Endothelial cell of hepatic sinusoid (primary cell): ENCODE results near the gene OR51E1.

Source experiments
- in situ Hi-C: cut with HindIII; loops from 2 replicates; pipeline ENCODE4 v1.10.0; 2017; ENCODE audit warnings: low sequenced_read_pairs

OR51E1 gene

DNA sequence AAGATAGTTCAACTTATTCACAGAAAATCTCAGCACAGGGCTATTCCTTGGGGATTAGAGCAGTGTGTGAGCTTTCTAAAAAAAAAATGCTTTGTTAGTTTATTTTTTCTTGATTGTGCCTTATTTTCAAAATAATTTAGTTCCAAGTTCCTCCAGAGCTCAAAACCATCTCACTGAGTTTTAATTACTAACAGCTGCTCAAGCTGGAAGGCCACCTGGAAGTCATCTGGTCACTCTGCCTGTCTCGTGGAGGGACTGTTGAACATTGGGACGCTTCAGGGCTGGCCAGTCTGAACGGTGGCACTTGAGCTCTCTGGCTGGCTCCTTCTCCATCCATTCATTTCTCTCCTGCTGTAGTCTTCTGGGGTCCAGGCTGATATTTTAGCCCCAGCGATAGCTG is 4.0 kb downstream of the OR51E1 start:
- in situ Hi-C loops: no loop called here

DNA sequence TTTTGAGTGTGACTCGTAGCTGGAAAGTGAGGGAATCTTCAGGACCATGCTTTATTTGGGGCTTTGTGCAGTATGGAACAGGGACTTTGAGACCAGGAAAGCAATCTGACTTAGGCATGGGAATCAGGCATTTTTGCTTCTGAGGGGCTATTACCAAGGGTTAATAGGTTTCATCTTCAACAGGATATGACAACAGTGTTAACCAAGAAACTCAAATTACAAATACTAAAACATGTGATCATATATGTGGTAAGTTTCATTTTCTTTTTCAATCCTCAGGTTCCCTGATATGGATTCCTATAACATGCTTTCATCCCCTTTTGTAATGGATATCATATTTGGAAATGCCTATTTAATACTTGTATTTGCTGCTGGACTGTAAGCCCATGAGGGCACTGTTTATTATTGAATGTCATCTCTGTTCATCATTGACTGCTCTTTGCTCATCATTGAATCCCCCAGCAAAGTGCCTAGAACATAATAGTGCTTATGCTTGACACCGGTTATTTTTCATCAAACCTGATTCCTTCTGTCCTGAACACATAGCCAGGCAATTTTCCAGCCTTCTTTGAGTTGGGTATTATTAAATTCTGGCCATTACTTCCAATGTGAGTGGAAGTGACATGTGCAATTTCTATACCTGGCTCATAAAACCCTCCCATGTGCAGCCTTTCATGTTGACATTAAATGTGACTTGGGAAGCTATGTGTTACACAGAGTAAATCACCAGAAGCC is 11.0 kb downstream of the OR51E1 start:
- in situ Hi-C loops: no loop called here

DNA sequence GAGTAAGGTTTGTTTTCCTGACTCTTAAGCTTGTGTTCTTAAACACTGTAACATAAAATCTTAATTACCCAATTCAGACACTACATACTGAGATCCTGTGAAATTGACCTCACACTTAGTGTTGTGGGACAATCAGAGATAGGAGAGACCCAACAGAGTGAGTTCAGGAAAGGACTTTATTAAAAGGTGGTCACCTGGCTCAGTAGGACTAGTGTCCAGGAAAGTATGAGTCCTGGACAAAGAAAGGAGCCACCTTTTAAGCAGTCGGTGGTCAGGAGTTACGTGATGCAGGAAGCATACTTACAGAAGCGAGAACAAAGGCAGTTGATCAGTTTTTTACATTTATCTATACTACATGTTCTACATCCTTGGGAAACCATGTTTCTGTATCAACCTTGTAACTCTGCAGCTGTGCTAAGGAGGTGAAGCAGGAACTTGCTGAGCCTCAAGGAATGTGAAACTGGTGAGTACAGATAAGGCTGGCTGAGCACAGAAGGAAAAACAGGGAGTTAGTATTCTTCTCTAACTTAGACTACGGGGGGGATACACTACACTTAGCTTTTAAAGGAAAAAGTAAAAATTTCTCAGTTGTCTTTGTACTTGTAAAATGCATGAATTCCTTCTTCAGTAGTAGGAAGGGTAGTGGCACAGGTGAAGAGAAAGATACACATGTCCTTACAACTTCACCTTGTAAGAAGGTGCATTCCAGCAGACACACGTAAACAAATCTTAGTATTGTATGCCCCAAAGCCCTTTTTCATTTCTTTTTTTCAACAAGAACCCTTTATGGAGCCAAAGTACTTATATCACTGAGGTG is 15.1 kb downstream of the OR51E1 start:
- in situ Hi-C loops: no loop called here

DNA sequence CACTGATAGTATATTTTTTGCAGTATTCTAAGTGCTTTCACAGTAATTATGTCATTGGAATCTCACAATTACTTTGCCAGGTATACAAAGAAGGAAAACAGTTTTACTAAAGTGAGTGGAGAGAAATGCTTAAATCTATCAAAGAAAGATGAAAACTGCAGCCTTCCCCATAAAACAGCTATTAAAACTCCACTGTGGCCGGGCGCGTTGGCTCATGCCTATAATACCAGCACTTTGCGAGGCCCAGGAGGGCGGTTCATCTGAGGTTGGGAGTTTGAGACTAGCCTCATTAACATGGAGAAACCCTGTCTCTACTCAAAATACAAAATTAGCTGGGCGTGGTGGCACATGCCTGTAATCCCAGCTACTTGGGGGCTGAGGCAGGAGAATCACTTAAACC is 19.1 kb downstream of the OR51E1 start:
- in situ Hi-C loops: no loop called here

DNA sequence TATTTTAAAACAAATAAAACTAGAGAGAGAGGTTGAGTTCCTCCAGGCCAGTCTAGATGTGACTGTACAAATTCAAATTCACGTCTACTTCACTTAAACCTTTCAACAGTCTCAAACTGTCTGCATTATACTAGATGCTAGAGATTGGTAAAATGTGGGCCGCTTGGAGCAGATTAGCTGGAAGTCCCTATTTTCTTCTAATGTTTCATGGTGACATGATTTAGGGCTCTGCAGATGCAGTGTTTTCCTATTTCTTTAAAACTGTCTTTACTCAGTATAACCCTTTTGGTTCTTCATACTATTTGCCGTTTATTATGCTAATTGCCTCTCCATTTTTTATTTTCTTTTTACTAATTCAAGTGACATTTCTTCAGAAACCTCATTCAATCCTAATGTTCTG is 20.4 kb downstream of the OR51E1 start:
- in situ Hi-C loops: no loop called here

DNA sequence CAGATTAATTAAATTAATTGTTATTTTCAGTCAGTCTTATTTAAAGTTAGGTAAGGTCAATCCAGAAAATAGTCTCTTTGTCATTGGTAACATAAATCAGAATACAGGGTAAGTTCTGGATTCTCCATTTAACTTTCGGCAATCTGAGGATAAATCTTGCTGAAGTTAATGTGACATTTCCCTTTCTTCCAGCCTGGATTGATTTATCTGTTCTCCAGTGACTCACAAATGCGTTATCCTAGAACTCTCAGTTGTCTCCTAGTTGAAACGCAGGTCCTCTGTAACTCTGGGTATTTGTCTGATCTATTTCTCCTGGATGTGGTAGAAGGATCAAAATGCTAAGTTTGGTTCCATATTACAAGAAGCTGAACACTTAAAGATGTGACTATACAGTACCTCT is 21.0 kb downstream of the OR51E1 start:
- in situ Hi-C loops: no loop called here

DNA sequence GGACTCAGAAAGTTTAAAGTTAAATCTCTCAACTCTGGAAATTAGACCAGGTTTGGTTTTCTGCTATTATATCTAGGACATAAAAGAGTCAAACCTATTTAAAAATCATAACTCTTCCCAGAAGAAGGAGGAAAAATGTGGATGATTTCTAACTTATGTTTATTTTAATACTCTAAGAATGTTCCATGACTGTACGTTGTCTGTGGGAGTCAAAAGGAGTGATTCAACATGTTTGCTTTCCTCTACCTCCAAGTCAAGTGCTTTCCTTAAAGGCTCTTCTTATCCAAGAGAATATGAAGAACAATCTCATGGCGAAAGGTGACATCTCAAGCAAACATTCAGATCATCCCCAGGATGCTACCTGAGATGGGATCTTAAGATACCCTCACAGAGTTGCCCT is 21.6 kb downstream of the OR51E1 start:
- in situ Hi-C loops: no loop called here

DNA sequence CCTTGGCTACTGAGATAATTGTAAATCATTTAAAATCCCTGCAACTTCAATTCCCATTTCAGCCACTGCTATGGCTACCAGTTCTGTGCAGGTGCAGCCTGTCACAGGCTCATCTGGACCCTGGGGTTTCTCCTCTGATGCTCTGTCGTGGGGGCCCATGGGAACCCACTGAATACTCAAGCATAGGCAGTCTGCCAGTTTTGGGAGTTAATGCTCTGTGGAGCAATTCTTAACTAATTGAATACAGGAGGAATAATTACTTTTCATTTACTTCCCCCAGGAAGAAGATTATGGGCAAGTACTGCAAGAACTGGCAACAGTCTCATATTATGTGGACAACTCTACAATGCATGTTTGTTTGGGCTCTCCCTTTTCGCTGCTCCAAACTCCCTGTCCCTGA is 28.0 kb downstream of the OR51E1 start:
- in situ Hi-C loops: no loop called here

DNA sequence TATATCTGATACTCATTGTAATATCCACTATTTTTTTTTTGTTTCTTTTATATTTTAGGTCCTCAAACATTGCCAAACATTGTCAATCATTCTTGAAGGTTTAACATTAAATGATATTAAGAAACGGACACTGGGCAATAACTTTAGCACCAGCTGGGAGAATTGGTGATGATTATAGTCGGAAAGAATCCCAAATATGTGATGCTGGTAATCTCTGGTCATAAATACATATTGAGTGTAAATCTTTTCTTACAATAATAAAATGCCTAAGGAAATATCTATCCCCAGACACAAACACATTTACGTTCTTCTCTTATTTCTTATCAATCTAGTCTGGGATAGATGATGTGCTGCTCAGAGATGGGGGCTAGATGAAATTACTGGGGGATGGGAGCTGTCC is 28.7 kb downstream of the OR51E1 start:
- in situ Hi-C loops: no loop called here

DNA sequence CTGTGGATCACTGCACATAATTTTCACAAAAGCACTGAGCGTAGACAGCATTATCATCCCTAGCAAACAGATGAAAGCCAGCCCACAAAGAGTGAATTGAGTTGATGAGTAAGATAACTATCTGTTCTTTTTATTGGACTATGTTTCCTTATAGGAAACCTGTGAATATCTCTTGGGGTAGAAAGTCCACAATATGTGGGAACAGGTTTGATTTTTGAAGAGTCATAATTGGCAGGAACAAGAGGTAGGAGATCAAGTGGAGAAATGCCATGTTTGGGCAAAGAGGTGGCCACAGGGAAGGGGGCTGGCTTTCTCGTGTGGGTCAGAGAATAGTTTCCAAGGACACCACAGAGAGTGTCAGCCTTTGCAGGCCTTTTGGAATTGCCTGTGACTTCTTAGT is 30.0 kb downstream of the OR51E1 start:
- in situ Hi-C loops: no loop called here

DNA sequence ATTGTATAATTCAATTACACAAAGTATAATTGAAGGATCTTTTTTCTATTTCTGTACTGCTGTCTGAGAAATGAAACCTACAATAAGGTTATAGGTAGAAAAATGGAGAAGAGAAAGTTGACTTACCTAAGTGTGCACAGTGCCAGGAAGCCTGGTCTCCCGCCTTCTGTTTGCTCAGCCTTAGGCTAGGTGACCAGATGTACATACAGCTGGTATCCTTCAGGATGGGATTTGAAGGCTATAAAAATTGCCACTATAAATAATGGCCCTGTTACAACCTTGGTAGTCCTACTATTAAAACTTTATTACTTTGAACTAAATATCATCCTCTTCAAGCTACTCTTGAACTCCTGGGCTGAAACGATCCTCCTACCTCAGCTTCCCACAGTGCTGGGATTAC is 34.2 kb downstream of the OR51E1 start:
- in situ Hi-C loops: no loop called here

DNA sequence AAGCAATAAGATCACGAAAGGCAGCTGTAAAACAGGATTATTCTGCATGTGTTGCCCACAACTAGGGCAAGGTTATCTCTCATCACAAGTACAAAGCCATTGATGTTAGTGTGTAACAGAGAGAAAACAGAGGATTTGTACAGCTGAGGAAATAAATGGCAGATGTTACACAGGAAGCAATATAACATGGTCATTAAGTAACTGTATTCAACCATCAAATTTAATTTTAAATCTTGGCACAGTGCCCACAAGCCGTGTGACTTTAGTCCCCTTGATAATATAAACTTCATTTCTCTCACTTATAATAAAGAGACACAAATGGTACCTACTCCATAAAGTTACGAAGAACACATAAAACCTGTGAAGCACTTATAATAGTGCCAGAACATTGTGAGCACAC is 36.6 kb downstream of the OR51E1 start:
- in situ Hi-C loops: no loop called here

DNA sequence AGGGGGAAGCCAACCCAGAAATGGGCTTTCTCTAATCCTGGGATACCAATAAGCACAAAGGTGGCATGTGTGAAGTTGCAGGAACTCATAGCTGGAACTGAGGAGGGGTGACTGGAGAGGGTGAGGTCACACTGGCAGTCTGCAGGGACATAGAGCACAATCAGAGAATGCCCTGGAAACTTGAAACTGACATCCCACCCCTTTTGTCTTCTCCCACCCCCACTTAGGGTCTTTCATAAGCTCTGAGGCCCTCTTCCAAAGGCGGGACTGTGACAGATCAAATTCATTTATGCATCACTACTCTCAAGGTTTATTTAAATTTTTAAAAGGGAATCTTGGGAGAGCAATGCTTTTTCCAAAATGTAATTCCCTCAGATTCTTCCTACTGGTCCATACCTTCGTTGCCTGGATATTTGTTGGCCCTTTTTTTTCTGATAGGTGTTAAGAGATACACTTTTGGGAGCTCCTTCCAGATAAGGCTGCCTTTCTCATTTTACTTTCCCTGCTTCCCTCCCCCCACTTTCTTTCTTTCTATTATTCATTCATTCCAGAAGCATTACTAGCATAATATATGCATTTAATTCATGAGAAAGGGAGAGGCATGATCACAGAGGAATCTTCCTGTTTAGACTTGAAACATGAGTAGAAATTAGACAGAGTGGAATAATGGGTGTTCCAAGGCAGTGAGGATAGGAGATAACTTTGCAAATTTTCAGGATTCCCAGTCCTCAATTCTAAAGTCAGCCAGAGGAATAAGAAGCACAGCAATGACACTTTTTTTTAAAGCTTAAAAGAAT is 39.0 kb downstream of the OR51E1 start:
- in situ Hi-C loops: no loop called here

DNA sequence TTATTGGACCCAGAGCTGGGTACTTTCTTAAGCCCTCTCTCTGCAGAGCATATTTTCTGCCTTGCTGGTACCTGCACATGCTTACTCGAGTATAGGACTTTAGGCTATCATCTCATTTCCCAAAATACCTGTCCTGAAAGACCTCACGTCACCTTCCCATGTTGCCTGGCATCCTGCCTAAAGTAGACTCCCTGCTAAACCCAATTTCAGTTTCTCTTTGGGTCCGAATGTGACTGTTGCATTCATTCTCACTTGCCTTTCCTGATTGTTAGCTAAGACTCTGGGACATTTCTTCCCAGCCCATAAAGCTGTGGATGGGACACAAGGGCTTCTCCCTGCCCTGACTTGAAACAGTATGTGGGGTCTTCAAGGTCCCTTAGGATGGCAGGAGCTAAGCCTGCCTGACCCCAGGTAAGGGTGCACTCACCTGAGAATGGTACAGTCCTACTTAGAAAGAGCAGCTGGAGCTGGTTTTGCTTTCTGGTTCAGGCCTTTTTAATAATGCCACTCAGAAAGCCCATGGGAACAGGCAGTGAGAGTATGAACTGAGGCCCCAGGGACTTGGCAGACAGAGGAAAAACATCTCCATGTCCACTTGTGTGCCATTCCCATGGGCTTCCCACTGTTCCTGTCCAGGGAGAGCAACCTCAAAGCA is 41.0 kb downstream of the OR51E1 start:
- in situ Hi-C loops: no loop called here

DNA sequence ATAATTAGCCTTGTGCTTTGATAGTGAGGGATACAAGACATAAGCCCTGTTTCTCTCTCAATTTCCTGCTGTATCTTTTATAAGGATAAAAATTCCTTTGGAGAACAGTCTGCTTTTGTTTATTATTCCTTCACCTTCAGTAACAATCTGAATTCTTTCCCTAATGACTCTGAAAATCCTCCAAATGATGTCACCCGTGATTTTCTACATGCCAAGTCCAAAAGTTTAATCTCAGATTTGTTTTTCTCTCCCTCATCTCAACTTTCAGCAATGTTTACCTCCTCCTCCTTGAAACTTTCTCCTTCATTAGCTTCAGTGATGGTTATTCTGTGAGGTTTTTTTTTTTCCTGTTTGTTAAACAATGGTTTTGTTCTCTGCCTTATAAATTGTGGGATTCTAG is 51.7 kb downstream of the OR51E1 start:
- in situ Hi-C loops: no loop called here

DNA sequence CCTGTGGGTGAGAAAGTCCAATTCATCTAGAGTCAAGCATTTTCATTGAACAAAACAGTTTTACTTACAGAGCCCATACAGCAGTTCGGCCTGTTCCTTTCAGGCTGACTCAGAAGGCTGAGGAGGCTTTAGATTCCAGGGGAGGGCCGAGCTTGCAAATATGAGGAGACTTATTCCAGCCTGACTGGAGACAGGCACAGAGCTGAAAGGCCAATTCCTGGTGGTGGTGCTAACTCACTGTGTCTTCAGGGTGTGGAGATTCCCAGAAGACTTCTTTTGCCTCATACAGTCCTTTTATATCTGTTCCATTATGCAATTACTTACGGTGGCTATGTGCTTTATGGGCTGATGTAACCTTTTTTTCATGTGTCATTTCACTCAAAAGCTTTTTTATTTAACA is 53.8 kb downstream of the OR51E1 start, which contains the start of gene OR51E2:
Gene OR51E2, minus strand, starts transcription at position 269 of the 400 bp plus-strand sequence. CDS start 15,142 bp downstream, outside the sequence.
- in situ Hi-C loops: no loop called here

DNA sequence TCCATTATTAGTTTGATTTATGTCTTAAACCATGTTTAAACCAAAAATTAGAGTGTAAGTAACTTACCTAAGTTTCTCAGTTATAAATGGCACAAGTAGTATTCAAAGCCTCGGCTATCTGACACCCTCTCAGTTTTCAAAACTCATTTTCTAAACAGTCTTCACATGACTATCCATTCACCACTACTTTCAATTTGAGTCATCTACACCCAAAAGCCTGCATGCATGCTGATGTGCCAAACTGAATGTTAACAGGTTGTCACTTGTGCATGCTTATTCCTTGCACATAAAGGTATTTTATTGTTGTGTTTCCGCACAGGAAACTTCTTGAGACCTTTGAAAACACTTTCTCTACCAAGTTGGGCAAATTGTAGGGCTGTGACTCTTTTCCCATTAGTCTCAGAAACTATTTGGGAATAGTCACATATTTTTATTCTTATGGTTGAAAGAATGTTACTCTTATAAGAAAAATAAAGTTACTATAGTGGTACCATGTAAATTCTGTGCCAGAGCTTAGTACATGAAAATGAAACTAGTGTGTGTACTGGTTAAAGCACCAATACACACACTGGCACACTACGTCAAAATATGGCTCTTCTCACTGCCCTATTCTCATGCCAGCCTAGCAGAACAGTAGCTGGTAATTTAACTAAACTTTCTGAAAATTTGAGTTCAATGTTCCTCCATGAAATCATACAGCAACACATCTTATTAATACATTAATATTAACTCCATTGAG is 56.1 kb downstream of the OR51E1 start:
- in situ Hi-C loops: no loop called here

DNA sequence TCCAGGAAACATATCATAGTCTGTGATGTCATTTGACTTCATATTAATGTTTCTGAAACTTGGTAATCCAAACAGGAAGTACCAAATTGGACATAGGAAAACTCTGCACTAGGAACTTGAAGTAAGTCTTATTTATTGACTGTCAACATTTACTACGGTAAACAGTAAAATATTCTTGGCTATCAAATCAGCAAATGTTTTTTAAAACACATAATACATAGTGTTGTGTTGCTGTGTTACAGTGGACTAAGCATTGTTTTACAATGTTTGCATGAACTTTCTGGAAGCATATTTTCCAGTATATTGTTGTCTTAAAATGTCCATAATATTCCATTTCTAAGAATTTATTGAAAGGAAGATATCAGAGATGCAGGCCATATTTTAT is 56.6 kb downstream of the OR51E1 start:
- in situ Hi-C loops: no loop called here

DNA sequence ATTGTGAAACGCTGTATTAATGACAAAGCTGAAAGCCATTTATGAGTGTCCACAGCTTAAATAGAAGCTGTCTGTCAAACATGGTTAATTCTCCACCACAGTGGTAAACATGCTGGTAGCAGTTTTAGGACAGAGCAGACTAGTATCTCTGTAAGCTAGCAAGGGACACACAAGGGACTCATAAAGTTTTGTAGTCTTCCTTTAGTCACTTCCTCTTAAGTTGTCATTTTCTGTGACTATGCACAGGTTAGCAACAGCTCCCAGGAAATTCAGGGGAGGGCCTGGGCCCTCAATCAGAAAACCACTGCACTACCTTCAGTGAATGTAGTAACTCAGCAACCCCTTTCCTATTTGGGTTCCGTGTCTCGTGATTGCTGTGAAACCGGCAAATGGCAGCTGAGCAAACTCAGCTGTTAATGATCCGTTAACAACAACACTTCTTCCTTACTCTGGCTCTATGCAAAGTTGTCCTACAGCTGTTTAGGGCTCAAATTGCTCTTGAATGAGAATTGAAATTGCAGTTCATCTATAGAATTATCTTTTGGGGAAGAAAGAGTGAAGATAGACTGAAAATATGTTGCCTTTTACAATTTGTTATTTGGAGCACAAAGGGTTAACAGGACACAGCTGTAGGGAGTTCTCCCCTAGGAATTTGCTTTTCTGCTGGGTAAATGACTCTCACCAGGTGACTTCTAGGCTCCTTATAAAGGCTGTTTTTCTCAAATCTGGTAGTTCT is 60.4 kb downstream of the OR51E1 start, which contains the start of gene MMP26:
Gene MMP26, plus strand, starts transcription at position 731 of the 736 bp plus-strand sequence.
- in situ Hi-C loops: no loop called here
